GM23248 (cell line): ENCODE measurements around the gene BTBD17. TPM values are rescaled to one million over a fixed set of nuclear protein-coding genes. Genes with fewer than 3 reads are reported as not detected.

Source experiments
- DNase-seq: peaks from one replicate; pipeline ENCODE4 v3.0.0-alpha.2; 2015
- H2AFZ ChIP-seq: fragments of 200-600 bp; sonication (generic); 2 replicates; pipeline ENCODE4 v1.6.1; 2016; ENCODE audit warnings: antibody characterized with exemption
- H3F3A ChIP-seq: fragments of 200-600 bp; sonication (generic); 2 replicates; pipeline ENCODE4 v1.6.1; 2016; ENCODE audit warnings: mild to moderate bottlenecking, antibody characterized with exemption, mixed run types; ENCODE audit not compliant: insufficient read depth
- H3K27ac ChIP-seq: fragments of 200-600 bp; sonication (generic); 2 replicates; pipeline ENCODE4 v1.5.1; 2016; ENCODE audit warnings: mild to moderate bottlenecking
- H3K27me3 ChIP-seq: fragments of 200-600 bp; sonication (generic); replicated peaks from 2 replicates; pipeline ENCODE4 v1.6.1; 2016; ENCODE audit warnings: mild to moderate bottlenecking; ENCODE audit not compliant: insufficient read depth
- H3K36me3 ChIP-seq: fragments of 200-600 bp; sonication (generic); 2 replicates; pipeline ENCODE4 v1.6.1; 2016; ENCODE audit warnings: low read depth, mild to moderate bottlenecking
- H3K4me1 ChIP-seq: fragments of 200-600 bp; sonication (generic); 2 replicates; pipeline ENCODE4 v1.6.1; 2016; ENCODE audit warnings: mild to moderate bottlenecking; ENCODE audit not compliant: insufficient read depth
- H3K4me2 ChIP-seq: fragments of 200-600 bp; sonication (generic); one replicate; pipeline ENCODE4 v1.6.1; 2016; ENCODE audit warnings: mild to moderate bottlenecking; ENCODE audit not compliant: unreplicated experiment
- H3K4me3 ChIP-seq: fragments of 200-600 bp; sonication (generic); 2 replicates; pipeline ENCODE4 v1.5.1; 2016; ENCODE audit warnings: mild to moderate bottlenecking
- H3K79me2 ChIP-seq: fragments of 200-600 bp; sonication (generic); 2 replicates; pipeline ENCODE4 v1.6.1; 2016; ENCODE audit warnings: mild to moderate bottlenecking; ENCODE audit not compliant: insufficient read depth
- H3K9ac ChIP-seq: fragments of 200-600 bp; sonication (generic); 2 replicates; pipeline ENCODE4 v1.6.1; 2016; ENCODE audit warnings: mild to moderate bottlenecking
- H3K9me2 ChIP-seq: fragments of 200-600 bp; sonication (generic); 2 replicates; pipeline ENCODE4 v1.6.1; 2016; ENCODE audit warnings: mixed run types, mild to moderate bottlenecking, moderate library complexity; ENCODE audit not compliant: insufficient read depth
- H3K9me3 ChIP-seq: fragments of 200-600 bp; sonication (generic); one replicate; pipeline ENCODE4 v1.6.1; 2017; ENCODE audit warnings: low read depth
- H4K20me1 ChIP-seq: fragments of 200-600 bp; sonication (generic); 2 replicates; pipeline ENCODE4 v1.6.0; 2016; ENCODE audit not compliant: insufficient read depth
- EZH2 ChIP-seq: fragments of 200-600 bp; sonication (generic); IDR thresholded peaks from 2 replicates; pipeline ENCODE4 v1.6.1; 2018; ENCODE audit warnings: antibody characterized with exemption, mild to moderate bottlenecking; ENCODE audit not compliant: insufficient read depth, poor library complexity, severe bottlenecking
- EZH2phosphoT487 ChIP-seq: fragments of 200-600 bp; sonication (generic); IDR thresholded peaks from 2 replicates; pipeline ENCODE4 v1.6.1; 2018; ENCODE audit warnings: antibody characterized with exemption, moderate library complexity, mild to moderate bottlenecking, low read depth; ENCODE audit not compliant: insufficient read depth
- WGBS, 2 experiments: methylation state at CpG; one replicate each; pipeline ENCODE4 v1.1.6; 2015 to 2017; ENCODE audit warnings: low lambda C conversion rate in 2 of 2, low coverage in 1 of 2; ENCODE audit errors: missing lambda C conversion rate in 2 of 2; 5-methylcytosine and 5-hydroxymethylcytosine counted together
- in situ Hi-C: fragments of 300-500 bp; cut with MboI; formaldehyde crosslinking; loops from 2 replicates; pipeline ENCODE4 v1.15.0; 2020
- polyA plus RNA-seq: library from polyadenylated mRNA; unstranded; fragments of >200 nt; fragmentation: Nextera tagmentation; extraction: Ambion mirVana; gene quantifications from 2 replicates; pipeline ENCODE4 v1.2.1, GENCODE V29; 2016
- total RNA-seq: library from RNA; depleted of rRNA; stranded (reverse); fragments of >200 nt; shearing (Covaris generic); gene quantifications from 2 replicates; pipeline ENCODE4 v1.2.3, GENCODE V29; 2014; rRNA removed

BTBD17 gene
- total and polyA plus RNA-seq, 2 experiments from 2014 or later, result 0.10 TPM; not detected in 1

- no peak for TF ChIP-seq EZH2
- TF ChIP-seq EZH2phosphoT487, result no peak
- 45 to 52% methylated on average over 15 of the region's 15 CpGs for WGBS, 2 experiments
Observed at GRCh38 chr17:74307984-74308773, 53.5 kb downstream of the BTBD17 start.

More at GRCh38 chr17:74307984-74308773, 53.5 kb downstream of the BTBD17 start:
- H2AFZ ChIP-seq, result no peak overlapping the region
- H3K9me2 ChIP-seq, result no peaks in the 10 kb centered on the region
- no peak overlapping the region for H3K4me3 ChIP-seq
- no peaks in the 10 kb centered on the region for H4K20me1 ChIP-seq
- no peaks in the 10 kb centered on the region for H3F3A ChIP-seq
- no peaks in the 10 kb centered on the region for H3K36me3 ChIP-seq
- no peaks in the 10 kb centered on the region for H3K27me3 ChIP-seq
- H3K79me2 ChIP-seq, result no peaks in the 10 kb centered on the region
- no peak overlapping the region for H3K9ac ChIP-seq
- no peaks in the 10 kb centered on the region for H3K9me3 ChIP-seq
- in situ Hi-C loops, result no loop called here
- no peak overlapping the region for H3K27ac ChIP-seq
- H3K4me1 ChIP-seq, result no peaks in the 10 kb centered on the region
- DNase-seq, result peak; percentile 46
- H3K4me2 ChIP-seq, result no peak overlapping the region

Other genes starting within 250 kb of the BTBD17 start
- gene RPL38, start 158.2 kb downstream of the BTBD17 start, total RNA-seq, result 87.6 and 176 TPM in 2 replicates
- gene RPL38, start 158.2 kb downstream of the BTBD17 start, polyA plus RNA-seq, result 986 and 999 TPM in 2 replicates
- gene TTYH2, start 148.3 kb downstream of the BTBD17 start, total RNA-seq, result 2.4 TPM in 1 of 2 replicates, not detected in the other
- gene TTYH2, start 148.3 kb downstream of the BTBD17 start, polyA plus RNA-seq, result 0.19 and 0.38 TPM in 2 replicates
- not detected in 2 replicates for gene DNAI2, start 87.6 kb downstream of the BTBD17 start, total RNA-seq
- gene DNAI2, start 87.6 kb downstream of the BTBD17 start, polyA plus RNA-seq, result not detected in 2 replicates
- gene KIF19, start 35.6 kb downstream of the BTBD17 start, total RNA-seq, result not detected in 2 replicates
- gene KIF19, start 35.6 kb downstream of the BTBD17 start, polyA plus RNA-seq, result not detected in 2 replicates
- gene GPR142, start 5.6 kb upstream of the BTBD17 start, total RNA-seq, result not detected in 2 replicates
- not detected in 2 replicates for gene GPR142, start 5.6 kb upstream of the BTBD17 start, polyA plus RNA-seq
- gene GPRC5C, start 70.2 kb upstream of the BTBD17 start, total RNA-seq, result 0.25 and 2.7 TPM in 2 replicates
- 0.95 and 1.6 TPM in 2 replicates for gene GPRC5C, start 70.2 kb upstream of the BTBD17 start, polyA plus RNA-seq
- gene CD300A, start 104.8 kb upstream of the BTBD17 start, total RNA-seq, result not detected in 2 replicates
- not detected in 2 replicates for gene CD300A, start 104.8 kb upstream of the BTBD17 start, polyA plus RNA-seq
- not detected in 2 replicates for gene CD300LB, start 169.6 kb upstream of the BTBD17 start, total RNA-seq
- not detected in 2 replicates for gene CD300LB, start 169.6 kb upstream of the BTBD17 start, polyA plus RNA-seq
- 0.76 and 1.0 TPM in 2 replicates for gene CD300C, start 184.2 kb upstream of the BTBD17 start, total RNA-seq
- gene CD300C, start 184.2 kb upstream of the BTBD17 start, polyA plus RNA-seq, result 1.4 TPM in 2 replicates
- gene CD300H, start 205.6 kb upstream of the BTBD17 start, total RNA-seq, result not detected in 2 replicates
- not detected in 2 replicates for gene CD300H, start 205.6 kb upstream of the BTBD17 start, polyA plus RNA-seq
- not detected in 2 replicates for gene CD300LD, start 230.4 kb upstream of the BTBD17 start, total RNA-seq
- not detected in 2 replicates for gene CD300LD, start 230.4 kb upstream of the BTBD17 start, polyA plus RNA-seq